CD4-positive, alpha-beta T cell (primary cell): ENCODE results near the gene RYR3. TPM values are rescaled to one million over a fixed set of nuclear protein-coding genes. Genes with fewer than 3 reads are reported as not detected.

Experiments used
- ATAC-seq: fragments of 200-7000 bp; cut with Tn5 transposase; one replicate; pipeline ENCODE4 v1.10.0; 2022; ENCODE audit warnings: mild to moderate bottlenecking; ENCODE audit not compliant: poor library complexity
- CTCF ChIA-PET: fragments of 350-600 bp; sonication (Branson Sonifier 250); formaldehyde crosslinking; loops from one replicate; lab custom pipeline; 2021; ENCODE audit warnings: antibody characterized with exemption, inconsistent platforms; lab: Charles Lee
- POLR2A ChIA-PET: fragments of 350-600 bp; sonication (Branson Sonifier 250); formaldehyde crosslinking; loops from one replicate; lab custom pipeline; 2021; ENCODE audit warnings: antibody characterized with exemption, inconsistent platforms; lab: Charles Lee
- DNase-seq, 14 experiments: peaks; one replicate each; pipeline ENCODE4 v3.0.0-alpha.2; 2013 to 2020; ENCODE audit warnings: mixed read lengths in 2 of 14
- H3K27ac ChIP-seq, 2 donors: one replicate each; pipeline versions ENCODE4 v1.5.1 to v1.7.0; 2013; ENCODE audit warnings: low read length in 2 of 2, low read depth in 1 of 2, mild to moderate bottlenecking in 1 of 2
- H3K27me3 ChIP-seq, 2 experiments: 1 replicate in 1 of 2; 2 replicates in 1 of 2; pipeline versions ENCODE4 v1.6.1 to v1.7.0; 2013; ENCODE audit warnings: low read length in 2 of 2, control low read depth in 1 of 2, mild to moderate bottlenecking in 1 of 2, moderate library complexity in 1 of 2; ENCODE audit not compliant: insufficient read depth in 2 of 2, control insufficient read depth in 1 of 2
- H3K36me3 ChIP-seq: one replicate; pipeline ENCODE4 v1.6.1; 2013; ENCODE audit warnings: low read length, control low read depth; ENCODE audit not compliant: insufficient read depth
- H3K4me1 ChIP-seq: one replicate; pipeline ENCODE4 v1.6.1; 2013; ENCODE audit warnings: low read length, control low read depth; ENCODE audit not compliant: insufficient read depth
- H3K4me3 ChIP-seq: one replicate; pipeline ENCODE4 v1.5.1; 2013; ENCODE audit warnings: mild to moderate bottlenecking, low read length, moderate library complexity
- H3K9me3 ChIP-seq, 2 experiments: 1 replicate in 1 of 2; 2 replicates in 1 of 2; pipeline versions ENCODE4 v1.6.1 to v1.7.0; 2013; ENCODE audit warnings: low read length in 2 of 2, mild to moderate bottlenecking in 2 of 2, control low read depth in 1 of 2, moderate library complexity in 1 of 2; ENCODE audit not compliant: control insufficient read depth in 1 of 2, insufficient read depth in 1 of 2
- H3K27ac Mint-ChIP-seq: one replicate; pipeline ENCODE4 v1.8.0; 2020; ENCODE audit warnings: mixed read lengths
- H3K27me3 Mint-ChIP-seq: one replicate; pipeline ENCODE4 v1.8.0; 2021; ENCODE audit warnings: mixed read lengths
- H3K36me3 Mint-ChIP-seq: one replicate; pipeline ENCODE4 v1.8.0; 2021; ENCODE audit warnings: low read depth, mixed read lengths
- H3K4me1 Mint-ChIP-seq: one replicate; pipeline ENCODE4 v1.8.0; 2021; ENCODE audit warnings: low read depth, mixed read lengths
- H3K4me3 Mint-ChIP-seq: one replicate; pipeline ENCODE4 v1.8.0; 2020; ENCODE audit warnings: mild to moderate bottlenecking, mixed read lengths
- H3K9me3 Mint-ChIP-seq: one replicate; pipeline ENCODE4 v1.8.0; 2020; ENCODE audit warnings: mixed read lengths
- intact Hi-C, 2 experiments: fragments of 100-400 bp; cut with DNase I in 1 of 2; cut with micrococcal nuclease in 1 of 2; formaldehyde crosslinking; loops; one replicate each; pipeline versions ENCODE4 v1.15.1 to v1.9.0; 2023 to 2025; cut with DNase I, micrococcal nuclease
- total RNA-seq, 174 experiments: library from RNA in 2 of 174; stranded (reverse) in 2 of 174; gene quantifications; one replicate each; pipeline ENCODE4 v1.2.3 and lab custom pipeline; 2021 to 2026
- TF ChIP-seq, protein P1 (sequence below): fragments of 200-600 bp; IDR thresholded peaks from one replicate; pipeline ENCODE4 v1.8.0; 2022; ENCODE audit warnings: antibody characterized with exemption, mild to moderate bottlenecking

RYR3 gene
- total RNA-seq, 2 experiments from 2014 or later = not detected

DNA sequence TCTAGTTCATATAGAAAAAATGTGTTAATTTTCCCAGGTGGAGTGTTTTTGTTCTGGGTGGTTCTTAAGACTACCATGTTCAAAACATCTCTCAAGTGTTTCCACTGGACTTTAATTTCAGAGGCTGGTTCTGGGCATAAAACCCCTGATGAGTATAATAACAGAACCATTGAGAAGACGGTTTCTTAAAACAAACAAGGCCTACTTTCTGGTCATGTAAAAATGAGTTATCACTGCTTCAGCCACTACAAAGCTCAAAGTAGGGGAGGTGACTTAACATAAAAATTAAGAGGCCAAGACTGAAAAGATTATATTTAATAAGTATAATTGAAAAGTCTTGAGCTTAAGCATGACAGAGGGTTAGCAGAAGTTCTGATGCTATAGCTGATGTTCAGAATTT, 33.8 kb downstream of the RYR3 start:
- H3K27me3 ChIP-seq = peaks cover 0 to 2% of the 10 kb centered on the region in 2 experiments
- H3K36me3 Mint-ChIP-seq = no peaks in the 10 kb centered on the region
- no peaks in the 10 kb centered on the region for H3K4me1 Mint-ChIP-seq
- H3K27me3 Mint-ChIP-seq = peaks cover 5% of the 10 kb centered on the region
- DNase-seq = no peak
- ChIA-PET POLR2A (no interaction called here), CTCF (no interaction called here)
- intact Hi-C loops = no loop called here
- no peak overlapping the region for H3K27ac ChIP-seq
- no peak overlapping the region for H3K4me3 Mint-ChIP-seq
- no peak overlapping the region for H3K4me3 ChIP-seq
- no peak for ATAC-seq
- peaks cover 0 to 10% of the 10 kb centered on the region in 2 experiments for H3K9me3 ChIP-seq
- TF ChIP-seq, protein P1, sequence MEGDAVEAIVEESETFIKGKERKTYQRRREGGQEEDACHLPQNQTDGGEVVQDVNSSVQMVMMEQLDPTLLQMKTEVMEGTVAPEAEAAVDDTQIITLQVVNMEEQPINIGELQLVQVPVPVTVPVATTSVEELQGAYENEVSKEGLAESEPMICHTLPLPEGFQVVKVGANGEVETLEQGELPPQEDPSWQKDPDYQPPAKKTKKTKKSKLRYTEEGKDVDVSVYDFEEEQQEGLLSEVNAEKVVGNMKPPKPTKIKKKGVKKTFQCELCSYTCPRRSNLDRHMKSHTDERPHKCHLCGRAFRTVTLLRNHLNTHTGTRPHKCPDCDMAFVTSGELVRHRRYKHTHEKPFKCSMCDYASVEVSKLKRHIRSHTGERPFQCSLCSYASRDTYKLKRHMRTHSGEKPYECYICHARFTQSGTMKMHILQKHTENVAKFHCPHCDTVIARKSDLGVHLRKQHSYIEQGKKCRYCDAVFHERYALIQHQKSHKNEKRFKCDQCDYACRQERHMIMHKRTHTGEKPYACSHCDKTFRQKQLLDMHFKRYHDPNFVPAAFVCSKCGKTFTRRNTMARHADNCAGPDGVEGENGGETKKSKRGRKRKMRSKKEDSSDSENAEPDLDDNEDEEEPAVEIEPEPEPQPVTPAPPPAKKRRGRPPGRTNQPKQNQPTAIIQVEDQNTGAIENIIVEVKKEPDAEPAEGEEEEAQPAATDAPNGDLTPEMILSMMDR = no peak
- peaks cover 2% of the 10 kb centered on the region for H3K9me3 Mint-ChIP-seq
- no peaks in the 10 kb centered on the region for H3K4me1 ChIP-seq
- H3K36me3 ChIP-seq = no peaks in the 10 kb centered on the region
- H3K27ac Mint-ChIP-seq = no peak overlapping the region

- intact Hi-C loops = loop anchor here in 1 of 2 experiments (10.0 kb wide), 1 partner anchor 60 kb away; no protein-coding TSS in a partner anchor
- no peaks in the 10 kb centered on the region for H3K36me3 Mint-ChIP-seq
- ChIA-PET POLR2A (no interaction called here), CTCF (no interaction called here)
- DNase-seq (no peak), ATAC-seq (no peak)
- no peak overlapping the region for H3K27ac Mint-ChIP-seq
- H3K27me3 Mint-ChIP-seq = peaks cover 14% of the 10 kb centered on the region
- no peaks in the 10 kb centered on the region for H3K36me3 ChIP-seq
- H3K4me1 Mint-ChIP-seq = no peaks in the 10 kb centered on the region
- TF ChIP-seq, protein P1 = no peak
- no peaks in the 10 kb centered on the region for H3K27me3 ChIP-seq
- H3K4me3 ChIP-seq = no peak overlapping the region
- no peak overlapping the region for H3K4me3 Mint-ChIP-seq
- no peak overlapping the region for H3K27ac ChIP-seq
- no peaks in the 10 kb centered on the region for H3K4me1 ChIP-seq
- H3K9me3 Mint-ChIP-seq = no peaks in the 10 kb centered on the region
- no peaks in the 10 kb centered on the region for H3K9me3 ChIP-seq
Observed at GRCh38 chr15:33354411-33354810, 43.6 kb downstream of the RYR3 start.

DNA sequence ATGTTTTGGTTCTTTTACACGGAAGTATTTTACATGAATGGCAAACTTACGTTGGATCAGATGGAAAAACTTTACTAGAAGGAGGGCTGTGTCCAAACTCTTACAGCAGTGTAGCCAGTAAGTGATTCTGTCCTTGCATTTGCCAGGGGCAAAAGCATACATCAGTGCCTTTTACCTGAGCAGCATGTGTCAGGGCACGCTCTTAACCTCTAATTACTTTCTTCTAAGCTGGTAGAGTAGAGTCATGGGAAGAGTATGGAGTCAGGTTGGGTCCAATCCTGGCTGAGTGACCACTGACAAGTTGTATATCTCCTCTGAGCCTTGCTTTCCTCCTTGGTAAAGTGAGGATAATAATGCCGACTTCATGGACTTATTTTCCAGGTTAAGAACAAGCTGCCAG, 47.1 kb downstream of the RYR3 start:
- H3K27ac Mint-ChIP-seq = no peak overlapping the region
- intact Hi-C loops = loop anchor here in 1 of 2 experiments (10.0 kb wide), 1 partner anchor 63 kb away; no protein-coding TSS in a partner anchor
- CTCF ChIA-PET = interaction anchor here (0.7 kb wide), 1 partner anchor 183 kb away, joined by 3 read pairs; no protein-coding TSS in a partner anchor
- no peaks in the 10 kb centered on the region for H3K36me3 Mint-ChIP-seq
- Histone ChIP-seq H3K27me3 (no peaks in the 10 kb centered on the region), H3K4me1 (no peaks in the 10 kb centered on the region), H3K36me3 (no peaks in the 10 kb centered on the region), H3K27ac (no peak overlapping the region), H3K4me3 (no peak overlapping the region), H3K9me3 (no peaks in the 10 kb centered on the region)
- ATAC-seq (no peak), DNase-seq (no peak)
- peaks cover 28% of the 10 kb centered on the region for H3K27me3 Mint-ChIP-seq
- no peaks in the 10 kb centered on the region for H3K9me3 Mint-ChIP-seq
- TF ChIP-seq, protein P1 = no peak
- H3K4me1 Mint-ChIP-seq = no peaks in the 10 kb centered on the region
- POLR2A ChIA-PET = no interaction called here
- H3K4me3 Mint-ChIP-seq = no peak overlapping the region
